ENCODE data around the gene SMG1. TPM values are rescaled to one million over a fixed set of nuclear protein-coding genes. Genes with fewer than 3 reads are reported as not detected.
A peak's percentile ranks its signal among the peaks of the same experiment; 100 is the strongest.

SMG1 gene
- total RNA-seq, 2 donors from 2014 or later: 100 to 113 TPM

DNA sequence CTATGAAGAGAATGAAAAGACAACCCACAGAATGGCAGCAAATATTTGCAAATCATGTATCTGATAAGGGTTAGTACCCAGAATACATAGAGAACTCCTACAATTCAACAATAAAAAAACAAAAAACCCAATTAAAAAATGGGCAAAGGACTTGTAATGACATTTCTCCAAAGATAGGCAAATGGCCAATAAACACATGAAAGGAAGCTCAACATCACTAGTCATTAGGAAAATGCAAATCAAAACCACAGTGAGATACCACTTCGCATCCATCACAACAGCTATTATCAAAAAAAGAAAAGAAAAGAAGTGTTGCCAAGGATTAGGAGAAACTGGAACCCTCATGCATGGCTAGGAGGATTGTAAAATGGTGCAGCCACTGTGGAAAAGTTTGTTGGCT is 79.8 kb downstream of the SMG1 start:
- Histone ChIP-seq H3K36me3 (ENCODE audit: control insufficient read depth, insufficient read depth, low read length) (peaks cover 93% of the 10 kb centered on the region), H3K9me3 (ENCODE audit: control insufficient read depth, low read length) (no peaks in the 10 kb centered on the region), H3K4me3 (ENCODE audit: low read length) (no peak overlapping the region), H3K9ac (ENCODE audit: extremely low read depth, low read length, poor library complexity, severe bottlenecking) (no peak overlapping the region), H3K27me3 (ENCODE audit: control insufficient read depth, insufficient read depth, low read length, poor library complexity, severe bottlenecking) (no peaks in the 10 kb centered on the region), H3K4me1 (ENCODE audit: control insufficient read depth, insufficient read depth, low read length) (no peaks in the 10 kb centered on the region), H3K27ac (ENCODE audit: low read depth, low read length) (no peak overlapping the region)
- Mint-ChIP-seq H3K27me3 (ENCODE audit: insufficient read depth) (no peaks in the 10 kb centered on the region), H3K27ac (no peak overlapping the region), H3K4me1 (no peaks in the 10 kb centered on the region), H3K36me3 (ENCODE audit: low read depth) (peaks cover 82% of the 10 kb centered on the region), H3K4me3 (no peak overlapping the region), H3K9me3 (no peaks in the 10 kb centered on the region)
- TF ChIP-seq, protein P1, sequence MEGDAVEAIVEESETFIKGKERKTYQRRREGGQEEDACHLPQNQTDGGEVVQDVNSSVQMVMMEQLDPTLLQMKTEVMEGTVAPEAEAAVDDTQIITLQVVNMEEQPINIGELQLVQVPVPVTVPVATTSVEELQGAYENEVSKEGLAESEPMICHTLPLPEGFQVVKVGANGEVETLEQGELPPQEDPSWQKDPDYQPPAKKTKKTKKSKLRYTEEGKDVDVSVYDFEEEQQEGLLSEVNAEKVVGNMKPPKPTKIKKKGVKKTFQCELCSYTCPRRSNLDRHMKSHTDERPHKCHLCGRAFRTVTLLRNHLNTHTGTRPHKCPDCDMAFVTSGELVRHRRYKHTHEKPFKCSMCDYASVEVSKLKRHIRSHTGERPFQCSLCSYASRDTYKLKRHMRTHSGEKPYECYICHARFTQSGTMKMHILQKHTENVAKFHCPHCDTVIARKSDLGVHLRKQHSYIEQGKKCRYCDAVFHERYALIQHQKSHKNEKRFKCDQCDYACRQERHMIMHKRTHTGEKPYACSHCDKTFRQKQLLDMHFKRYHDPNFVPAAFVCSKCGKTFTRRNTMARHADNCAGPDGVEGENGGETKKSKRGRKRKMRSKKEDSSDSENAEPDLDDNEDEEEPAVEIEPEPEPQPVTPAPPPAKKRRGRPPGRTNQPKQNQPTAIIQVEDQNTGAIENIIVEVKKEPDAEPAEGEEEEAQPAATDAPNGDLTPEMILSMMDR (conservative IDR thresholded peaks at IDR 0.05): no peak
- WGBS, 2 experiments (ENCODE audit: insufficient coverage in 1 of 2, insufficient read length in 1 of 2): 80 to 83% methylated on average over 1 of the region's 1 CpG
- no peak for DNase-seq

DNA sequence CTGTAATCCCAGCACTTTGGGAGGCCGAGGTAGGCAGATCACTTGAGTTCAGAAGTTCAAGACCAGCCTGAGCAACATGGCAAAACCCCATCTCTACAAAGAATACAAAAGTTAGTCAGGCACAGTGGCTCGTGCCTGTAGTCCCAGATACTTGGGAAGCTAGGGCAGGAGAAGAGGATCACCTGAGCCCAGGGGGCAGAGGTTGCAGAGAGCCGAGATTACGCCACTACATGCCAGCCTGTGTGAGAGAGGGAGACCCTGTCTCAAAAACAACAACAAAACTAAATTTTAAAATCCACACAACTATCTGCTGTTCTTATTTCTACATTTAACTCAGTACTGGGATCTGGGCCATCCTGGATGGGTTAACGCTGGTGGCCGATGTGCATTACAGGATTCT is 83.6 kb downstream of the SMG1 start:
- H3K4me3 ChIP-seq (ENCODE audit: low read length): no peak overlapping the region
- no peaks in the 10 kb centered on the region for H3K27me3 Mint-ChIP-seq (ENCODE audit: insufficient read depth)
- DNase-seq: no peak
- 93 to 96% methylated on average over 3 to 6 of the region's 6 CpGs for WGBS, 2 experiments (ENCODE audit: insufficient coverage in 1 of 2, insufficient read length in 1 of 2)
- H3K9me3 Mint-ChIP-seq: no peaks in the 10 kb centered on the region
- no peak overlapping the region for H3K9ac ChIP-seq (ENCODE audit: extremely low read depth, low read length, poor library complexity, severe bottlenecking)
- peaks cover 81% of the 10 kb centered on the region for H3K36me3 Mint-ChIP-seq (ENCODE audit: low read depth)
- H3K9me3 ChIP-seq (ENCODE audit: control insufficient read depth, low read length): no peaks in the 10 kb centered on the region
- H3K36me3 ChIP-seq (ENCODE audit: control insufficient read depth, insufficient read depth, low read length): peaks cover 93% of the 10 kb centered on the region
- H3K4me1 Mint-ChIP-seq: no peaks in the 10 kb centered on the region
- no peaks in the 10 kb centered on the region for H3K27me3 ChIP-seq (ENCODE audit: control insufficient read depth, insufficient read depth, low read length, poor library complexity, severe bottlenecking)
- TF ChIP-seq, protein P1 (conservative IDR thresholded peaks at IDR 0.05): no peak
- H3K4me1 ChIP-seq (ENCODE audit: control insufficient read depth, insufficient read depth, low read length): no peaks in the 10 kb centered on the region
- H3K27ac ChIP-seq (ENCODE audit: low read depth, low read length): no peak overlapping the region
- H3K4me3 Mint-ChIP-seq: no peak overlapping the region
- peak overlapping the region; percentile 56 for H3K27ac Mint-ChIP-seq

DNA sequence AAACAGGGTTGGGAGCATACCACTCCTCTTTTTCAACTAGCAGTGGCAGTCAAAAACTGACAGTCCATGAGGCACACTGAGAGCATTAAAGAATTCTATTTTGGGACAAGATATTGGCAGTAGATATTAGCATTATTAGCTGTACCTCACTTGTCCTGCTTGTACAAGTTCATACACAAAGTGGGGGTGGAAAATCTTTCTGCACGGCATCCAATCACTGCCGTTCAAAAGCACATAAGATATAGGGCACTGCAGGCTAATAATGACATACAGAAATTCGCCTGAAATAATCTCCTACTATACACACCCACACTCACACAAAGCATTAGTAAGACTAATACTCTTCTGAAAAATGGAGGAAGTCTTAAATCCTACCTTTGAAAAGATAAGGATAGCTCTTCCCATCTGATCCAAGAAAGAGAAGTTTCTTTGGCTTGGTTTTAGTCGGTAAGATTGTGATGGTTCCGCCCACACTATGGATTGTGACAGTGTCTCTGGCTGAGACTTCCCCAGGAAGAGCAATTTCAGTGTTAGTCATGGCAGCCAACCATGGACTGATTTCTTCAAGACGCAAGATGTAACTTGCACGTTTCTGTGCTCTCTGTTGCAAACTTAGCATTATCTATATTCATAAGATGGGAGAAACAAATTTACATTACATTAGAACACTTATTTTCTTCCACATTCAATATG is 84.2 kb downstream of the SMG1 start:
- 95 to 100% methylated on average over 4 to 7 of the region's 7 CpGs for WGBS, 2 experiments (ENCODE audit: insufficient coverage in 1 of 2, insufficient read length in 1 of 2)
- H3K4me1 ChIP-seq (ENCODE audit: control insufficient read depth, insufficient read depth, low read length): no peaks in the 10 kb centered on the region
- Mint-ChIP-seq H3K27ac (peak overlapping the region; percentile 56), H3K4me1 (no peaks in the 10 kb centered on the region), H3K36me3 (ENCODE audit: low read depth) (peaks cover 81% of the 10 kb centered on the region), H3K27me3 (ENCODE audit: insufficient read depth) (no peaks in the 10 kb centered on the region), H3K9me3 (no peaks in the 10 kb centered on the region), H3K4me3 (no peak overlapping the region)
- H3K4me3 ChIP-seq (ENCODE audit: low read length): no peak overlapping the region
- H3K9me3 ChIP-seq (ENCODE audit: control insufficient read depth, low read length): no peaks in the 10 kb centered on the region
- H3K27me3 ChIP-seq (ENCODE audit: control insufficient read depth, insufficient read depth, low read length, poor library complexity, severe bottlenecking): no peaks in the 10 kb centered on the region
- TF ChIP-seq, protein P1 (conservative IDR thresholded peaks at IDR 0.05): no peak
- DNase-seq: no peak
- H3K9ac ChIP-seq (ENCODE audit: extremely low read depth, low read length, poor library complexity, severe bottlenecking): no peak overlapping the region
- peaks cover 93% of the 10 kb centered on the region for H3K36me3 ChIP-seq (ENCODE audit: control insufficient read depth, insufficient read depth, low read length)
- no peak overlapping the region for H3K27ac ChIP-seq (ENCODE audit: low read depth, low read length)

Measured in endodermal cell (in vitro differentiated cells).